Measurements from ENCODE around the gene HIVEP1.

GRCh38 chr6:12118607-12119006 lies 106.5 kb downstream of the HIVEP1 start:
- TF ChIP-seq CTCF (IDR thresholded peaks at IDR 0.05): no peak
- no peak for TF ChIP-seq POLR2A (IDR thresholded peaks at IDR 0.05)
